Measurements from ENCODE around the gene CST6.

The CST6 gene

DNA sequence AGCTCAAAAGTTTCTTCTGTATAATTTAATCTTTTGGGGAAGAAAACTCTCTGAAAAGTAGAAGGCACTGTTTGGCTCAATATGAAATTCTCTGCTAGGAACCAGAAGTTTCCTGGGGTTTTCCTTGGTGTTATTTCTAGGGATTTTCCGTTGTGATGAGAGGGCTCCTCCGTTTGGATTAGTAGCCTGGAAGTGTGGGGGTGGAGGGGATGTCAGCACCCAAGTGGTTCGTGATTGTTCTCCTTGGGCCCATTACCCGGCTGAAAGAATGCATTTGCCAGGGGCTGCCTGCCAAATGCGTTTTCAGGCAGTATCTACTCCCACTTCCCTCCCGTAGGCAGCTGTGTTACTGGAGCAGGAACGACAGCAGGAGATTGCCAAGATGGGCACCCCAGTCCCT lies 44.7 kb downstream of the CST6 start:
- no peak overlapping the region for H3K4me3 ChIP-seq (ENCODE audit: low read length)
- DNase-seq (ENCODE audit: low read depth): no peak
- TF ChIP-seq, protein P1, sequence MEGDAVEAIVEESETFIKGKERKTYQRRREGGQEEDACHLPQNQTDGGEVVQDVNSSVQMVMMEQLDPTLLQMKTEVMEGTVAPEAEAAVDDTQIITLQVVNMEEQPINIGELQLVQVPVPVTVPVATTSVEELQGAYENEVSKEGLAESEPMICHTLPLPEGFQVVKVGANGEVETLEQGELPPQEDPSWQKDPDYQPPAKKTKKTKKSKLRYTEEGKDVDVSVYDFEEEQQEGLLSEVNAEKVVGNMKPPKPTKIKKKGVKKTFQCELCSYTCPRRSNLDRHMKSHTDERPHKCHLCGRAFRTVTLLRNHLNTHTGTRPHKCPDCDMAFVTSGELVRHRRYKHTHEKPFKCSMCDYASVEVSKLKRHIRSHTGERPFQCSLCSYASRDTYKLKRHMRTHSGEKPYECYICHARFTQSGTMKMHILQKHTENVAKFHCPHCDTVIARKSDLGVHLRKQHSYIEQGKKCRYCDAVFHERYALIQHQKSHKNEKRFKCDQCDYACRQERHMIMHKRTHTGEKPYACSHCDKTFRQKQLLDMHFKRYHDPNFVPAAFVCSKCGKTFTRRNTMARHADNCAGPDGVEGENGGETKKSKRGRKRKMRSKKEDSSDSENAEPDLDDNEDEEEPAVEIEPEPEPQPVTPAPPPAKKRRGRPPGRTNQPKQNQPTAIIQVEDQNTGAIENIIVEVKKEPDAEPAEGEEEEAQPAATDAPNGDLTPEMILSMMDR (IDR thresholded peaks at IDR 0.05; ENCODE audit: insufficient read depth, low read depth, low read length, missing control alignments): no peak

DNA sequence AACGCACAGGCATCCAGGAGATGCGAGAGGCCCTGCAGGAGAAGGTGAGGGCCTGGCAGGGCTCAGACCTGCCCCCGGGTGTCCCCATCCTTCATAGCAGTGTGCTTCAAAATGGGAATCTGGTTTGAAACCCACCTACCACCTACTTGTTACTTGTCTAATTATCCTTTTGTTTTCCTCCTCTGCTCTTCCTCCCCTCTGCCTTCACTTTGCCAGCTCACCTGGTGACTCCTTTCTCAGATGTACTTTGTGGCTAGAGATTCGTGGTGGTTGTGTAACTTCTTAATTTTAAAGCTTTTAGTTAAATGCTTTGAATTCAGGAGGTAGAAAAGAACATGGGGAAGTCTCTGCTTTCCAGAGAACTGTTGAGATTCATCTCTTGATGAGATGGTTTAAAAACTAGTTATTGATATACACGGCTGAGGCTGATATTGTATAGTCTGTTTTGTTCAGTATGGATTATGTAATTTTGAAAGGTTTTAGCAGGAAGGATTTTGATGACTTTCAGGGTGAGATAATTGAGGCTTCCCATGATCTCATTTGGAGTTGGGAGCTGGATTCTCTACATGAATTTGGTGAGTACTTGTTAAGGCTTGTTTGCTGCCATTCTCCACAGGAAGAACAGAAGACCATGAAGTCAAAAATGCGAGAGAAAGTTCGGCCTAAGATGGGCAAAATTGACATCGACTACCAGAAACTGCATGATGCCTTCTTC lies 48.3 kb downstream of the CST6 start:
- TF ChIP-seq, protein P1 (IDR thresholded peaks at IDR 0.05; ENCODE audit: insufficient read depth, low read depth, low read length, missing control alignments): no peak
- H3K4me3 ChIP-seq (ENCODE audit: low read length): no peak overlapping the region
- peak; percentile 85 for DNase-seq (ENCODE audit: low read depth)

DNA sequence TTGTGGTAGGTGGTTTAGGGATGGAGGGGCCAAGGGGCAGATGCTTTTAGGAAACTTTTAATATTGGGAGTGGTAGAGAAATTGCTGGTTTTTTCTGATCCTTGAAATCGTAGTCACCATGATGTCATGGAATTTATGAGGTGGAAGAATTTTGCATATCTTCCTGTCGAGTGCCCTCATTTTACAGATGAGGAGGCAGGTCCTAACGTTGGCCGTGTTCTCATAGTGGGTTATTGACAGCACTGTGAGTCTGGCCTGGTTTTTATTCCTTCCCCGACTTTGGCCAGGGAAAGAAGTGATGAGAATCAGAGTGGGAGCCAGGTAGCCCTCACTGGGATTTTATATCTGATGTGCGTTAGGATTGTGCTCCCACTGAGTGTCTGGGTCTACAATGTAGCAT lies 49.5 kb downstream of the CST6 start:
- H3K4me3 ChIP-seq (ENCODE audit: low read length): no peak overlapping the region
- DNase-seq (ENCODE audit: low read depth): no peak

DNA sequence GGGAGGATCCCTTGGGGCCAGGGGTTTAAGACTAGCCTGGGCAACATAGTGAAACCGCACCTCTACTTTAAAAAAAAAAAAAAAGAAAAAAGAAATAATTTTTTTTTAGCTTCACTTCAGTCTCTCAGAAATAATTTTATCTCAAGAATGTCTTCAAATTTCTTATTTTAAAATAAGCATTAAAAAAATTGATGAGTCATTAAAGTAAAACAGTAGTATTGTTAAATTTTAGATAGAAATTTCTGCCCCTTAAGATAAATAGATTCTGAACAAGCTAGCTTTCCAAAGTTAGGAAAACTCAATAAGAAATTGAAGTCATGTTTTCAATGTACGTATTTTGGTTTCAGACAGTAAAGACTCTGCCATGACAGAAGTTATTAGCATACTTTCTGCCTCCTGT lies 50.6 kb downstream of the CST6 start:
- no peak for DNase-seq (ENCODE audit: low read depth)
- TF ChIP-seq, protein P1 (IDR thresholded peaks at IDR 0.05; ENCODE audit: insufficient read depth, low read depth, low read length, missing control alignments): no peak
- no peak overlapping the region for H3K4me3 ChIP-seq (ENCODE audit: low read length)

More for the DNA sequence above, 49.5 kb downstream of the CST6 start:
- TF ChIP-seq, protein P1 (IDR thresholded peaks at IDR 0.05; ENCODE audit: insufficient read depth, low read depth, low read length, missing control alignments): no peak

All from epithelial cell of esophagus (primary cell).